Measurements from ENCODE around the gene ZFP91. TPM values are rescaled to one million over a fixed set of nuclear protein-coding genes. Genes with fewer than 3 reads are reported as not detected.
A peak's percentile ranks its signal among the peaks of the same experiment; 100 is the strongest.

The ZFP91 gene
- total RNA-seq, 4 donors from 2014 or later, result 19.2 to 57.7 (median 48.9) TPM

- no peaks in the 10 kb centered on the region for H3K9me3 ChIP-seq
- DNase-seq, result no peak
- H3K27me3 ChIP-seq, result no peaks in the 10 kb centered on the region
- H3K36me3 ChIP-seq, result no peaks in the 10 kb centered on the region
- intact Hi-C loops (cut with DNase I; ENCODE audit: low total_unique reads), result no loop called here
- H3K27ac ChIP-seq, result no peak overlapping the region
- no peaks in the 10 kb centered on the region for H3K4me1 ChIP-seq
- TF ChIP-seq POLR2A (IDR thresholded peaks at IDR 0.05), result no peak
- no peak for TF ChIP-seq CTCF (IDR thresholded peaks at IDR 0.05)
- H3K4me3 ChIP-seq, result no peak overlapping the region
Measured at GRCh38 chr11:58649623-58650022, 70.8 kb downstream of the ZFP91 start.

GRCh38 chr11:58650496-58650895 lies 71.6 kb downstream of the ZFP91 start:
- Histone ChIP-seq H3K36me3 (no peaks in the 10 kb centered on the region), H3K4me1 (no peaks in the 10 kb centered on the region), H3K9me3 (no peaks in the 10 kb centered on the region), H3K27ac (no peak overlapping the region), H3K4me3 (no peak overlapping the region), H3K27me3 (no peaks in the 10 kb centered on the region)
- no peak for DNase-seq
- no peak for TF ChIP-seq CTCF (IDR thresholded peaks at IDR 0.05)
- intact Hi-C loops (cut with DNase I; ENCODE audit: low total_unique reads), result no loop called here

- no peak overlapping the region for H3K27ac ChIP-seq
- no peaks in the 10 kb centered on the region for H3K4me1 ChIP-seq
- no peaks in the 10 kb centered on the region for H3K9me3 ChIP-seq
- DNase-seq, result no peak
- H3K36me3 ChIP-seq, result no peaks in the 10 kb centered on the region
- TF ChIP-seq CTCF (IDR thresholded peaks at IDR 0.05) (no peak), POLR2A (IDR thresholded peaks at IDR 0.05) (no peak)
- H3K4me3 ChIP-seq, result no peak overlapping the region
- intact Hi-C loops (cut with DNase I; ENCODE audit: low total_unique reads), result no loop called here
- no peaks in the 10 kb centered on the region for H3K27me3 ChIP-seq
Measured at GRCh38 chr11:58652726-58653280, 73.9 kb downstream of the ZFP91 start.

GRCh38 chr11:58654079-58654907 lies 75.4 kb downstream of the ZFP91 start:
- no peak overlapping the region for H3K4me3 ChIP-seq
- DNase-seq, result peak; percentile 49 to 52
- H3K27me3 ChIP-seq, result no peaks in the 10 kb centered on the region
- no peaks in the 10 kb centered on the region for H3K9me3 ChIP-seq
- TF ChIP-seq POLR2A (IDR thresholded peaks at IDR 0.05) (no peak), CTCF (IDR thresholded peaks at IDR 0.05) (peak; percentile 49 to 71 (median 65))
- no peaks in the 10 kb centered on the region for H3K36me3 ChIP-seq
- H3K27ac ChIP-seq, result no peak overlapping the region
- no peaks in the 10 kb centered on the region for H3K4me1 ChIP-seq
- intact Hi-C loops (cut with DNase I; ENCODE audit: low total_unique reads), result no loop called here

- no peaks in the 10 kb centered on the region for H3K4me1 ChIP-seq
- no peaks in the 10 kb centered on the region for H3K36me3 ChIP-seq
- H3K27me3 ChIP-seq, result no peaks in the 10 kb centered on the region
- H3K27ac ChIP-seq, result no peak overlapping the region
- DNase-seq, result no peak
- no peaks in the 10 kb centered on the region for H3K9me3 ChIP-seq
- intact Hi-C loops (cut with DNase I; ENCODE audit: low total_unique reads), result no loop called here
- no peak for TF ChIP-seq POLR2A (IDR thresholded peaks at IDR 0.05)
- no peak for TF ChIP-seq CTCF (IDR thresholded peaks at IDR 0.05)
- H3K4me3 ChIP-seq, result no peak overlapping the region
Measured at GRCh38 chr11:58654908-58655296, 76.0 kb downstream of the ZFP91 start.

Measured in uterus (tissue), 4 donors.